Measurements from ENCODE around the gene SS18L1. TPM values are rescaled to one million over a fixed set of nuclear protein-coding genes. Genes with fewer than 3 reads are reported as not detected.

The SS18L1 gene
- total RNA-seq, 2 experiments from 2014 or later: 15.9 to 17.9 TPM

DNA sequence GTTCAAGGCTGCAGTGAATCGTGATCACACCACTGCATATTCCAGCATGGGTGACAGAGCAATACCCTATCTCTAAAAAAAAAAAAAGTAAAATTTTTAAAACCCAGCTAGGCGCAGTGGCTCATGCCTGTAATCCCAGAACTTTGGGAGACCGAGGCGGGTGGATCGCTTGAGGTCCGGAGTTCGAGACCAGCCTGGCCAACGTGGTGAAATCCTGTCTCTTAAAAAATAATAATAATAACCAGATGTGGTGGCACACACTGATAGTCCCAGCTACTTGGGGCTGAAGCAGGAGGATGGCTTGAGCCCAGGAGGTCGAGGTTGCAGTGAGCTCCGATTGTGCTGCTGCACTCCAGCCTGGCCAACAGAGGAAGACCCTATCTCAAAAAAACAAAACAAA lies 52.7 kb downstream of the SS18L1 start:
- Mint-ChIP-seq H3K4me1 (ENCODE audit: low read depth) (peaks cover 14% of the 10 kb centered on the region), H3K27me3 (ENCODE audit: low read depth) (no peaks in the 10 kb centered on the region), H3K36me3 (ENCODE audit: low read depth) (peaks cover 36% of the 10 kb centered on the region), H3K9me3 (ENCODE audit: insufficient read depth) (no peaks in the 10 kb centered on the region), H3K27ac (no peak overlapping the region), H3K4me3 (no peak overlapping the region)
- DNase-seq (no peak), ATAC-seq (no peak)
- POLR2A ChIA-PET: no interaction called here
- CTCF ChIA-PET: interaction anchor here (1.0 kb wide), 1 partner anchor 8 kb away, joined by 3 read pairs; no protein-coding TSS in a partner anchor

DNA sequence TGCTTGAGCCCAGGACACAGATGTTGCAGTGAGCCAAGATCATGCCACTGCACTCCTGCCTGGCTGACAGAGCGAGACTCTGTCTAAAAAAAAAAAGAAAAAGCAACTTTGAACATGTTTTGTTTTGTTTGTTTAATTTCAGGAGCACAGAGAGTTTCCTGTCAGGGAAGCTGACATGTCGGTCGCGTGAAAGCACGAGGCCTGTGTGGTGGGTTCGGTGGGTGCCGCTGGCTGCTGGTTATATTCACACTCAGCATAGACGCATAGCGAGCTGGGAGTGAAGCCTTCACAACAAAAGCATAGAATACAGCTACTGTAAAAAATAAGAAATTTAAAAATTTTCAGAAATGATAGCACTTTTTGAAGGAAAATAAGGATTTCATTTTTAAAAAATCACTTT lies 53.7 kb downstream of the SS18L1 start:
- DNase-seq (no peak), ATAC-seq (no peak)
- Mint-ChIP-seq H3K27me3 (ENCODE audit: low read depth) (no peaks in the 10 kb centered on the region), H3K36me3 (ENCODE audit: low read depth) (peaks cover 40% of the 10 kb centered on the region), H3K9me3 (ENCODE audit: insufficient read depth) (no peaks in the 10 kb centered on the region), H3K4me3 (no peak overlapping the region), H3K27ac (no peak overlapping the region), H3K4me1 (ENCODE audit: low read depth) (peaks cover 14% of the 10 kb centered on the region)
- ChIA-PET POLR2A (no interaction called here), CTCF (interaction anchor here (1.0 kb wide), 1 partner anchor 9 kb away, joined by 3 read pairs; no protein-coding TSS in a partner anchor)

DNA sequence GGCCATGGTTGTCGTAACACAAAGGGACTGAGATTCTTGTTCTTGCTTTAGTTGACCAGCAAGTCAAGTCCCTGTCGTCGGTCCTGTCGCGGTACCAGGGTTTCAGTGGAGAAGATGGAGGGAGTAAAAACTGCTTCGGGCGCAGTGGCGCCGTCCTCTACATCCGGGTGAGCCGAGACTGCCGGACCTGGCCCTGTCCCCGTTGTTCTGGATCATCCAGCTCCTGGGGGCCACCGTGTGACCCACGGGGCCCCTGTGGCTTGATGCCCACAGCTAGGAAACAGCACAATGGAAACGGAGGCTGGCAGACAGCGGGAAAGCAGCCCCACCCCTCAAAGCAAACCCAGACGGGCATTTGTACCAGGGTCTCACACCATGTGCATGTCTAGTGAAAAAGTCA lies 54.2 kb downstream of the SS18L1 start:
- Mint-ChIP-seq H3K4me1 (ENCODE audit: low read depth) (peaks cover 14% of the 10 kb centered on the region), H3K9me3 (ENCODE audit: insufficient read depth) (no peaks in the 10 kb centered on the region), H3K27me3 (ENCODE audit: low read depth) (no peaks in the 10 kb centered on the region), H3K4me3 (no peak overlapping the region), H3K36me3 (ENCODE audit: low read depth) (peaks cover 40% of the 10 kb centered on the region), H3K27ac (no peak overlapping the region)
- ChIA-PET POLR2A (interaction anchor here (1.0 kb wide), 1 partner anchor 15 kb away, joined by 3 read pairs; the partner anchor contains the start of gene MTG2), CTCF (no interaction called here)
- no peak for ATAC-seq
- no peak for DNase-seq

DNA sequence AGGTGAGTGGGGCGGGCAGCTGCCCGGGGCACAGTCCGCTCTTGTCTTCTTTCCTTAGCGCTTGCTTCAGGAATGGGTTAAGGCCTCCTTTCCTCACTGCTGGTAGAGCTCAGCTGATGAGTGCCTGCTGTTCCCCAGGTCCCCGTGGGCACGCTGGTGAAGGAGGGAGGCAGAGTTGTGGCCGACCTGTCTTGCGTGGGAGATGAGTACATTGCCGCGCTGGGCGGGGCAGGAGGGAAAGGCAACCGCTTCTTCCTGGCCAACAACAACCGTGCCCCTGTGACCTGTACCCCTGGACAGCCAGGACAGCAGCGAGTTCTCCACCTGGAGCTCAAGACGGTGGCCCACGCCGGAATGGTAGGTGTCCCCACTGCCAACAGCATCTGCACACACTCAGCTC lies 54.9 kb downstream of the SS18L1 start:
- no peak for ATAC-seq
- Mint-ChIP-seq H3K27me3 (ENCODE audit: low read depth) (no peaks in the 10 kb centered on the region), H3K9me3 (ENCODE audit: insufficient read depth) (no peaks in the 10 kb centered on the region), H3K36me3 (ENCODE audit: low read depth) (peaks cover 40% of the 10 kb centered on the region), H3K4me3 (no peak overlapping the region), H3K4me1 (ENCODE audit: low read depth) (peaks cover 14% of the 10 kb centered on the region), H3K27ac (no peak overlapping the region)
- CTCF ChIA-PET: no interaction called here
- POLR2A ChIA-PET: interaction anchor here (1.0 kb wide), 1 partner anchor 15 kb away, joined by 3 read pairs; the partner anchor contains the start of gene MTG2
- DNase-seq: no peak

DNA sequence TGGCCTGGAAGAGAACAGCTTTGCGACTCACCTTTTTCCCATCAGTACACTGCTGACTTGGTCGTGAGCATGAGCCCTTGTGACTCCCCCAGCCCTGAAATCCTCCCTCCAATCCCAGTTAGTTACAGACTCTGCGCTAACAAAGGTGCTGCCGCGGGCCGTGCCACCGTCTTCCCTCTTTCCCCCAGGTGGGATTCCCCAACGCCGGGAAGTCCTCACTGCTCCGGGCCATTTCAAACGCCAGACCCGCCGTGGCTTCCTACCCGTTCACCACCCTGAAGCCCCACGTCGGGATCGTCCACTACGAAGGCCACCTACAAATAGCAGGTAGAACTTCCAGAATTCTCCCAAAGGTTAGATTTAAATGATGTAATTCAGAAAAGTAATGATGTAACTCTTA lies 55.4 kb downstream of the SS18L1 start:
- Mint-ChIP-seq H3K4me3 (no peak overlapping the region), H3K27ac (no peak overlapping the region), H3K9me3 (ENCODE audit: insufficient read depth) (no peaks in the 10 kb centered on the region), H3K27me3 (ENCODE audit: low read depth) (no peaks in the 10 kb centered on the region), H3K36me3 (ENCODE audit: low read depth) (peaks cover 41% of the 10 kb centered on the region), H3K4me1 (ENCODE audit: low read depth) (peaks cover 14% of the 10 kb centered on the region)
- POLR2A ChIA-PET: interaction anchor here (1.0 kb wide), 1 partner anchor 16 kb away, joined by 3 read pairs; the partner anchor contains the start of gene MTG2
- CTCF ChIA-PET: no interaction called here
- DNase-seq (no peak), ATAC-seq (no peak)

DNA sequence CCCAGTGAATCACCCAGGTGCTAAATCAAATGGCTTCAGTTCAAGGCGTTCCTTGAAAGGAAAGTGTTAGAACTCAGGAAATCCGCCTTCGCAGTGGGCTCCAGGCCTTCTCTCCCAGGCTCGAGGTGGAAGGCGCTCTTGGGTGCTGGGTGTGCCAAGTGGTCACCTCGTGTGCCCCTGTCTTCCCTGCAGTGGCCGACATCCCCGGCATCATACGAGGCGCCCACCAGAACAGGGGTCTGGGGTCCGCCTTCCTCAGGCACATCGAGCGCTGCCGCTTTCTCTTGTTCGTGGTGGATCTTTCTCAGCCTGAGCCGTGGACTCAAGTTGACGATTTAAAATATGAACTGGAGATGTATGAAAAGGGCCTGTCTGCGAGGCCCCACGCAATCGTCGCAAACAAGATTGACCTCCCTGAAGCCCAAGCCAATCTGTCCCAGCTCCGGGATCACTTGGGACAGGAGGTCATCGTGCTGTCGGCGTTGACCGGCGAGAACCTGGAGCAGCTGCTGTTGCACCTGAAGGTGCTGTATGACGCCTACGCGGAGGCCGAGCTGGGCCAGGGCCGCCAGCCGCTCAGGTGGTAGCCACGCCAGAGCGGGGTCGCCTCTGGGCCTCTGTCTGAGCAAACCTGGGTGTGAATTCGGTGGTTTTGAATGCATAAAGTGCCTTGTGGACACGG lies 57.1 kb downstream of the SS18L1 start:
- POLR2A ChIA-PET: no interaction called here
- H3K36me3 Mint-ChIP-seq (ENCODE audit: low read depth): peaks cover 34% of the 10 kb centered on the region
- ATAC-seq: no peak
- H3K4me3 Mint-ChIP-seq: no peak overlapping the region
- no peak overlapping the region for H3K27ac Mint-ChIP-seq
- CTCF ChIA-PET: interaction anchor here (0.6 kb wide), 1 partner anchor 50 kb away, joined by 3 read pairs; no protein-coding TSS in a partner anchor
- H3K4me1 Mint-ChIP-seq (ENCODE audit: low read depth): peaks cover under 1% of the 10 kb centered on the region
- no peaks in the 10 kb centered on the region for H3K27me3 Mint-ChIP-seq (ENCODE audit: low read depth)
- DNase-seq: no peak
- H3K9me3 Mint-ChIP-seq (ENCODE audit: insufficient read depth): no peaks in the 10 kb centered on the region

DNA sequence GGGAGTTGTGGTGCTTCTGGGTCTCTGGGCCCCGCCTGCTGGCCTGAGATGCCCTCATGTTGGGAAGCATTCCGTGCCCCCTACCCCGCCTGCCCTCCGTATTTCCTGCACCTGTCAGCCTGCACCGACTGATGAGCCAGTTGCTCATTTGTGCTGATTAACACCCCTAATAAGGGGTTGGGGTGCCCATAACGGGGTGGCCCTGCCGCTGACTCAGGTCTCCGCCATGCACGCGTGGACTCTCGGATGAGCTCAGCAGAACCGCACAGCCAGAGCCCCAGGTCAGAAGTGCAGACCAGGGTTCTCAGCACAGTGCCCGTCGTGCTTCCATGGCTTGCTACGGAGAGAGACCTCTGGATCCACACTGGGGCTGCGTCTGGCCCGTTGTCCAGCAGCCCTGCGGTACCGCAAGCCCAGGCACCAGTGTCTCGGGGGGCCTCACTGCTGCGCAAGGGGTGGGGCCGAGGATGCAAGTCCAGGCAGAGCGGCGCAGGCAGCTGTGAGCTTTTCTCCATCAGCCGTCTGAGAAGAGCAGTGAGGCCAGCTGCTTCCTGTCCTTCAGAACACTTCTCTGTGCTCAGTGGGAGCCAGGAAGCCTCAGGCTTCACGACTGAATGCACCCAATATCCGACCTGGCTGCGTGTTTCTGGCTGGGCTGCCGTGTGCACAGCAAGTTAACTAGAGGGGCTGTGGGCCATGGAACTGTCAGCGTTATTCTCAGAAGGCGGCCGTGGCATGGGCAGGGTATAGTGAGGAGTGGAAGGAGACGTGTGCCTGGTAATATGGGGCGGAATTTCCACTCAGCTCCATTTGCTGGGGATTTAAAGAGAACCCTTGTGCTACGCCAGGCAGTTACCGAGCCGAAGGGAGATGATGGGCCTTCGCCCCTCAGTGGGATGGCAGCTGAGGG lies 57.9 kb downstream of the SS18L1 start:
- no peak overlapping the region for H3K4me3 Mint-ChIP-seq
- DNase-seq (no peak), ATAC-seq (no peak)
- ChIA-PET CTCF (interaction anchor here (0.6 kb wide), 1 partner anchor 50 kb away, joined by 3 read pairs; no protein-coding TSS in a partner anchor), POLR2A (no interaction called here)
- no peak overlapping the region for H3K27ac Mint-ChIP-seq
- H3K4me1 Mint-ChIP-seq (ENCODE audit: low read depth): no peaks in the 10 kb centered on the region
- H3K27me3 Mint-ChIP-seq (ENCODE audit: low read depth): no peaks in the 10 kb centered on the region
- peaks cover 32% of the 10 kb centered on the region for H3K36me3 Mint-ChIP-seq (ENCODE audit: low read depth)
- no peaks in the 10 kb centered on the region for H3K9me3 Mint-ChIP-seq (ENCODE audit: insufficient read depth)

DNA sequence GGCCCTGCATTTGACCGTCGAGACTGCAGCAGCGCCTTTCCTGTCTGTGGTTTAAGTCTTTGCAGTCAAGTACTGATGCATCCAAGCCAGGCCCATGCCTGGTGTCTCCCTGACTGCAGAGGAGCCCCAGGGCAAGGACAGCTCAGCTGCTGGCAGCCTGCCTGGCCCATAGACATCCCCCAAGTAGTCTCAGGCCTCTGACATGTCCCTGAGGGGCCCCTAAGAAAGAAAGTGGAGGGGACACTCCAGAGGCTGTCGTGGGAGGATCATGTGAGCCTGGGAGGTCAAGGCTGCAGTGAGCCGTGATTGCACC lies 58.5 kb downstream of the SS18L1 start:
- Mint-ChIP-seq H3K4me1 (ENCODE audit: low read depth) (no peaks in the 10 kb centered on the region), H3K27me3 (ENCODE audit: low read depth) (no peaks in the 10 kb centered on the region), H3K36me3 (ENCODE audit: low read depth) (peaks cover 32% of the 10 kb centered on the region), H3K9me3 (ENCODE audit: insufficient read depth) (no peaks in the 10 kb centered on the region), H3K4me3 (no peak overlapping the region), H3K27ac (no peak overlapping the region)
- ATAC-seq (no peak), DNase-seq (no peak)
- ChIA-PET POLR2A (no interaction called here), CTCF (no interaction called here)

DNA sequence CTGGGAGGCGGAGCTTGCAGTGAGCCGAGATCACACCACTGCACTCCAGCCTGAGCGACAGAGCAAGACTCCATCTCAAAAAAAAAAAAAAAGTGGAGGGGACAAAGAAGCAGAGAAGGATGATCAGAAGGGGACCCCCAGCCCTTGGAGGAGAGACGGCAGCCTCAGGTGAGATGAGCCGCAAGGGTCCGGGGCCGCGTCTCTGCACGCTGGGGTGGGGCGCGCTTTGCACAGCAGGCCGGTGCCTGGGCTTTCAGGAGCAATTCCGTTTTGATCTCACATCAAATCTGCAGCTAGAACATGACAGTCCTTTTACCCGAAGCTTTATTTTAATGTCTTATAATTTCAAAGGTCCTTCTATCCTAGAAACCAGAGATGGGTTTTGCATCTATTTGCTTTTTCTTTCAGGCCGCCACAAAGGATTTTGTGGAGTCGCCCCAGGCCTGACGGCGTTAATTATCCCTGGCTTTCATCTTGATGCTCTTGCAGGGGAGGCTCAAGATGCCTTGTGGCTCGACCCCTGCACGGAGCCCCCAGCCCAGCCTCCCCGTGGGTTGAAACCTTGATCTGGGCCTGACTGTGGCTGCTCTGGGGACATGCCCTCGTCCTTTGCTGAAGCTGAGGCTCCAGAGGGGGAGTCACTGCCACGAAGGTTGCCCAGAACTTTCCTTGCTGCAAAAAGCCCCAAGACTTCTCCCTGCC lies 59.3 kb downstream of the SS18L1 start:
- ATAC-seq: no peak
- Mint-ChIP-seq H3K36me3 (ENCODE audit: low read depth) (peaks cover 32% of the 10 kb centered on the region), H3K4me3 (no peak overlapping the region), H3K4me1 (ENCODE audit: low read depth) (no peaks in the 10 kb centered on the region), H3K27me3 (ENCODE audit: low read depth) (no peaks in the 10 kb centered on the region), H3K27ac (no peak overlapping the region), H3K9me3 (ENCODE audit: insufficient read depth) (no peaks in the 10 kb centered on the region)
- DNase-seq: no peak
- POLR2A ChIA-PET: no interaction called here
- CTCF ChIA-PET: no interaction called here

DNA sequence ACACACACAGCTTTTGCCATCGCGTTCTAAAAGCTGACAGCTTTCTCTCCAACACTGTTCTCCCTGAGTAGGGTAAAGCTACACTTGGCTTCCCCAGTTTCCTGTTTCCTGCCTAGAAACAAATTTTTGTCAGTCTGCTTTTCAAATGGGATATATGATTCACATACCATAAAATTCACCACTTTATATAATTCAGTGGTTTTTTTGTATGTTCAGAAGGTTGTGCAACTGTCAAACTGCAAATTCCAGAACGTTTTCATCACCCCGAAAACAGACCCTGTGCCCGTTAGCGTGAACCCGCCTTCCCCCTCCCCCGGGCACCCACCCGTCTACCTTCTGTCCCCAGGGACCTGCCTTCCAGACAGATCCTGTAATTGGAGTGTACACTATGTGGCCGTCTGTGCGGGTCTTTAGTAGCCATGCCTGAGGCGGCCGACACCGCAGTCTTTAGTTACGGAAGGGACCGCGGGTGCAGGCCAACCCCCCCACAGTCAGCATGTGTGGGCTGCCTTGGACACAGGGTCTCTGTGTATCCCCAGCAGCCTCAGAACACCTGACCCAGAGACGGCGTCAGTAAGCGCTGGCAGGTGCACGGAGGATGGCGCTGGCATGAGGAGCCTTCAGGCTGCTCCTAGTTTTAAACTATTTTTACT lies 59.9 kb downstream of the SS18L1 start:
- ATAC-seq (no peak), DNase-seq (no peak)
- H3K36me3 Mint-ChIP-seq (ENCODE audit: low read depth): peaks cover 29% of the 10 kb centered on the region
- H3K9me3 Mint-ChIP-seq (ENCODE audit: insufficient read depth): no peaks in the 10 kb centered on the region
- ChIA-PET CTCF (no interaction called here), POLR2A (no interaction called here)
- no peak overlapping the region for H3K27ac Mint-ChIP-seq
- no peak overlapping the region for H3K4me3 Mint-ChIP-seq
- no peaks in the 10 kb centered on the region for H3K4me1 Mint-ChIP-seq (ENCODE audit: low read depth)
- no peaks in the 10 kb centered on the region for H3K27me3 Mint-ChIP-seq (ENCODE audit: low read depth)

DNA sequence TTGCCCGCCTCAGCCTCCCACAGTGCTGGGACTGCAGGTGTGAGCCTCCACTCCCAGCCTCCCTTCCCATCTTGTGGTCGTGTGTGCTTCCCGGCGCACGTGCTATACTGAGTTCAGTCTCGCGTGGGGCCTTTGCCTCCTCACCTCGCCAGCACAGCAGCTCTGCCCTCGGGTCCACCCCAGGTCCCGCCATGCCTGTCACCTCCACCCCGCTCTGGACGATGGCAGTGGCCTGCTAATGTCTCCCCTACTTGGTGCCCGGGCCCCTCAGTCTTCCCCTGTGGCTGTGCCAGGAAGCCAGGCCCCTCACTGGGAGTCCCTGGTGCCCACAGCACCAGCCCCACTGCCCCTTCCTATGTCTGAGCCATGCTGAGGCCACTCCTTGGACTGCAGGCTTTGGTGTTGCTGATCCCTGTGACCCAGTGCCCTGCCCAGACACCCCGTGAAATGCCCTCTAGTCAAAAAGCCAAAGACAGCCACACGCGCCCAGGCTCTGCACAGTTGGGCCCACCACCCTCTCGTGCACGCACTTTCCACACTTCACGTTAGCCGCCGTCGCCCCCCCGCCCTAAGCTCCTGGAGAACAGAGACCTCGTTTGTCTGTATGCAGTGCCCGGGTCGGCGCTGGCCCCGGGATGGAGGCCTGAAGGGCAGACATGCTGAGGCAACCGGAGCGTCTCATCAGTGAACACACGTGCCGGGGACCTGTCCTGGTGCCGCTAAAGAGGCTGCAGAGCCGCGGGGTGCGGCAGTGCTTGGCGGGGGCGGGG lies 62.2 kb downstream of the SS18L1 start:
- Mint-ChIP-seq H3K27me3 (ENCODE audit: low read depth) (no peaks in the 10 kb centered on the region), H3K4me1 (ENCODE audit: low read depth) (no peaks in the 10 kb centered on the region), H3K9me3 (ENCODE audit: insufficient read depth) (no peaks in the 10 kb centered on the region)

More for the DNA sequence above, 62.2 kb downstream of the SS18L1 start:
- ChIA-PET CTCF (no interaction called here), POLR2A (no interaction called here)
- H3K27ac Mint-ChIP-seq: no peak overlapping the region
- H3K4me3 Mint-ChIP-seq: no peak overlapping the region
- ATAC-seq: no peak
- peaks cover 10% of the 10 kb centered on the region for H3K36me3 Mint-ChIP-seq (ENCODE audit: low read depth)
- DNase-seq: no peak

All from activated CD8-positive, alpha-beta T cell treated with anti-CD3 and anti-CD28 coated beads, Interleukin-2, amount 10 ng/mL, durations not matched to agents 7 days and 5 days (primary cell).